ENCODE results near the gene COPG1. TPM values are rescaled to one million over a fixed set of nuclear protein-coding genes. Genes with fewer than 3 reads are reported as not detected.

The COPG1 gene
- total and polyA plus RNA-seq, 2 donors (not counting 3 experiments of a cell fraction or from before 2014, with no cell fraction given): 112 to 202 TPM

GRCh38 chr3:129260606-129261005 lies 11.2 kb downstream of the COPG1 start:
- Histone ChIP-seq H3K4me1 (ENCODE audit: control insufficient read depth, extremely low read depth, insufficient read depth, low read length) (no peaks in the 10 kb centered on the region), H3K9me1 (replicated peaks; ENCODE audit: control insufficient read depth, extremely low read depth, insufficient read depth, low read length) (no peaks in the 10 kb centered on the region), H4K20me1 (replicated peaks; ENCODE audit: control insufficient read depth, extremely low read depth, insufficient read depth, low read length) (no peaks in the 10 kb centered on the region), H3K79me2 (ENCODE audit: control insufficient read depth, insufficient read depth, low read length) (no peaks in the 10 kb centered on the region), H3K27me3 (ENCODE audit: control insufficient read depth in 2 of 2, insufficient read depth in 2 of 2, low read length in 2 of 2) (no peaks in the 10 kb centered on the region), H3K27ac (ENCODE audit: insufficient read depth, low read depth, low read length) (no peak overlapping the region), H3K36me3 (ENCODE audit: control insufficient read depth in 2 of 2, extremely low read depth in 1 of 2, insufficient read depth in 2 of 2, low read length in 2 of 2) (peaks cover 59 to 72% of the 10 kb centered on the region in 2 experiments), H3K4me2 (ENCODE audit: insufficient read depth, low read length) (no peak overlapping the region), H3K9ac (replicated peaks; ENCODE audit: extremely low read depth, insufficient read depth, low read length) (no peak overlapping the region), H2AFZ (ENCODE audit: low read depth, low read length) (no peak overlapping the region), H3K9me3 (replicated peaks; ENCODE audit: control insufficient read depth, insufficient read depth, low read length) (no peaks in the 10 kb centered on the region), H3K4me3 (replicated peaks in 1 of 3; ENCODE audit: insufficient read depth in 1 of 3, low read depth in 1 of 3, low read length in 3 of 3) (no peak overlapping the region)
- intact Hi-C loops (cut with micrococcal nuclease): no loop called here
- ChIA-PET CTCF (no interaction called here), POLR2A (interaction anchor here (0.6 kb wide), 1 partner anchor 36 kb away, joined by 6 read pairs; no protein-coding TSS in a partner anchor)
- DNase-seq (ENCODE audit: low read depth, low spot score): no peak
- no peak for TF ChIP-seq MYC (IDR thresholded peaks at IDR 0.05; ENCODE audit: low read depth, low read length)
- no peak for TF ChIP-seq JUN (IDR thresholded peaks at IDR 0.05; ENCODE audit: borderline replicate concordance, insufficient read depth, insufficient read length, low read depth)
- TF ChIP-seq EZH2 (IDR thresholded peaks at IDR 0.05; ENCODE audit: borderline replicate concordance, low read depth, low read length, severe bottlenecking): no peak
- no peak for TF ChIP-seq POLR2AphosphoS5 (IDR thresholded peaks at IDR 0.05; ENCODE audit: insufficient read depth, low read depth, low read length)
- TF ChIP-seq GATA2 (IDR thresholded peaks at IDR 0.05; ENCODE audit: insufficient read depth, insufficient read length, low read depth, low read length): no peak
- no TSS peak for BruUV-seq (replicated peaks)
- FAIRE-seq: no peak
- dilution Hi-C loops (cut with MboI; ENCODE audit: extremely low pct_ligation_motif_present, low sequenced_read_pairs): no loop called here

GRCh38 chr3:129261894-129262293 lies 12.5 kb downstream of the COPG1 start:
- no peak for TF ChIP-seq POLR2A (IDR thresholded peaks at IDR 0.05; ENCODE audit: low read depth, low read length)
- no peak for TF ChIP-seq GATA2 (IDR thresholded peaks at IDR 0.05; ENCODE audit: insufficient read depth, insufficient read length, low read depth, low read length)
- no peak for TF ChIP-seq MAX (IDR thresholded peaks at IDR 0.05; ENCODE audit: insufficient read depth, insufficient read length)
- CTCF ChIA-PET: no interaction called here

More at GRCh38 chr3:129261894-129262293, 12.5 kb downstream of the COPG1 start:
- H3K4me2 ChIP-seq (ENCODE audit: insufficient read depth, low read length): no peak overlapping the region
- no peaks in the 10 kb centered on the region for H3K4me1 ChIP-seq (ENCODE audit: control insufficient read depth, extremely low read depth, insufficient read depth, low read length)
- POLR2A ChIA-PET: no interaction called here
- intact Hi-C loops (cut with micrococcal nuclease): no loop called here
- no peak for FAIRE-seq
- H3K36me3 ChIP-seq (ENCODE audit: control insufficient read depth in 2 of 2, extremely low read depth in 1 of 2, insufficient read depth in 2 of 2, low read length in 2 of 2): peaks cover 59 to 66% of the 10 kb centered on the region in 2 experiments
- no peaks in the 10 kb centered on the region for H3K27me3 ChIP-seq (ENCODE audit: control insufficient read depth in 2 of 2, insufficient read depth in 2 of 2, low read length in 2 of 2)
- H3K9me3 ChIP-seq (replicated peaks; ENCODE audit: control insufficient read depth, insufficient read depth, low read length): no peaks in the 10 kb centered on the region
- no peak overlapping the region for H3K27ac ChIP-seq (ENCODE audit: insufficient read depth, low read depth, low read length)
- no peak overlapping the region for H3K4me3 ChIP-seq (replicated peaks in 1 of 3; ENCODE audit: insufficient read depth in 1 of 3, low read depth in 1 of 3, low read length in 3 of 3)
- BruUV-seq (replicated peaks): no TSS peak
- DNase-seq (ENCODE audit: low read depth, low spot score): no peak
- H3K79me2 ChIP-seq (ENCODE audit: control insufficient read depth, insufficient read depth, low read length): no peaks in the 10 kb centered on the region
- H3K9me1 ChIP-seq (replicated peaks; ENCODE audit: control insufficient read depth, extremely low read depth, insufficient read depth, low read length): no peaks in the 10 kb centered on the region
- no peaks in the 10 kb centered on the region for H4K20me1 ChIP-seq (replicated peaks; ENCODE audit: control insufficient read depth, extremely low read depth, insufficient read depth, low read length)
- dilution Hi-C loops (cut with MboI; ENCODE audit: extremely low pct_ligation_motif_present, low sequenced_read_pairs): no loop called here
- no peak overlapping the region for H2AFZ ChIP-seq (ENCODE audit: low read depth, low read length)
- no peak overlapping the region for H3K9ac ChIP-seq (replicated peaks; ENCODE audit: extremely low read depth, insufficient read depth, low read length)
